HG03565 (cell line): Measurements from ENCODE around the gene SERTM1.

Experiments
- ATAC-seq: cut with Tn5 transposase; IDR thresholded peaks from one replicate; pipeline ENCODE4 v1.9.1; 2021; ENCODE audit warnings: mild to moderate bottlenecking, moderate library complexity; ENCODE audit not compliant: unreplicated experiment

Gene SERTM1

DNA sequence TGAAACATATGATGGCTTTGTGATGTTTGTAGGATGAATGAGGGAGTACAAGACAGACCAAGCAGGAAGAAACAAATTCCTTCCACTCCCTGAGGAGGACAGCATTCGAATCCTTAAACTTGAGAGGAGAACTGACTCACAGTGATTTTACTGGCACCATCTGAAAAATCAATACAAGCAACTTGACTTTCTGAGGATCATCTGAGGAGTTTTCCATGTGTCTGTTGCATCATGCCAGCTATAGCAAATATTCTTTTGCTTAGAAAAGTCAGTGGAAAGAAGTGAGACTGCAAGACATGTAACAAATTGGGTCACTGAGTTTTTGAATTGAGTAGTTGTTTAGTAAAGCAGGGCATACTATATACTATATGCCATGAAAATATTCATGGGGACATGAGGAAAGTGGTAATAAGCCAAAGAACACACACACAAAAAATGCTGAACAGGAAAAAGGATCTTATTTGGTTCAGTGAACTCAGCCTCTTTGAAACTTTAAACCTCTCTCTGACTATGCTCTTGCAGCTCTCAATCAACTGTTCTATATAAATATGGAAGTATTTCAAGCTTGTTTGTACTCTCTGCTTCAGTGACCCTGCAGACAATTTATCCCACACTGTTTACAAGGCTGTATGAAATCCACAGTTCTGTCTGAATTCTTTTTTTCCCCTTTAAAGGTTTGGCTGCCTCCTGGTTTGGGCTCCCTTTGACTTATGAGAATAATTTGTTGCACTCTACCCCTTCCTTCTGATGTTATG is 35.5 kb downstream of the SERTM1 start:
- no peak for ATAC-seq

- ATAC-seq = no peak
Measured at GRCh38 chr13:36710396-36710795, 36.6 kb downstream of the SERTM1 start.

- no peak for ATAC-seq
Measured at GRCh38 chr13:36712290-36712689, 38.5 kb downstream of the SERTM1 start.

DNA sequence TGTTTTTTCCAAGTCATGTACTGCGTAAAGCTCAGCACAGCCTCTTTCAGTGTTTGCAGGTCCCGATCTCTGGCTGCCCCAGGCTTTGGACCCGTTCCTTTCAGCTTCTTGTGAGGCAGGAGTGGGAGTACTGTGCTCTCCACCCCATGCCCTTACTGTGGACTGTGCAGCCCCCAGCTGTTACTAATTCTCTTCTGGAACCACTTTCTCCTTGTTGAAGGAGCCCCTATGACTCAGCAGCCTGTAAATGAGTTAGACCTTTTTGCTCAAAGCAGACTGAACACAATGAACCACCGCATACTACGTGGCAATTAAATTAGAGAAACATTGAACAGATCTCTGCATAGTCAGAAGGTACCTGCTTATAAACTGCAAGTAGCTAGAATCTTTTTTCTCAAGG is 39.0 kb downstream of the SERTM1 start:
- no peak for ATAC-seq

DNA sequence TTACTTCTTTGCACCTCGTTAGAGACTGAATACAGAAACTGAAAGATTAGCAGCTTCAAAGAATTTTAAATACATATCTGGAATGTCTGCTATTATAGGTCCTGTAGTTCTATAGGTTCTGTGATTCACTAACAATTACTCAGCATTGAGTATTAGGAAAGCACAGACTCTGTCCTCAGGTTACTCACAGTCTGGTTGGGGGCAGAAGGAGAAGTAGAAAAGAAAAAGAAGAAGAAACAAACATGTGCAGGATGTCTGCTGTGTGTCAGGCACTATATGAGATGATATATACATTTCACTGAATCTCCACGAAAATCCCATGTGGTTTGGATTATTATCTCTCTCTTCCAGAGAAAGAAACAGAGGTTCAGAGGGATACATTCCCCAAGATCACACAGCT is 40.1 kb downstream of the SERTM1 start:
- ATAC-seq = no peak

GRCh38 chr13:36715841-36716240 is 42.0 kb downstream of the SERTM1 start:
- no peak for ATAC-seq

GRCh38 chr13:36717017-36717416 is 43.2 kb downstream of the SERTM1 start:
- no peak for ATAC-seq

GRCh38 chr13:36717966-36718545 is 44.2 kb downstream of the SERTM1 start:
- ATAC-seq = no peak

DNA sequence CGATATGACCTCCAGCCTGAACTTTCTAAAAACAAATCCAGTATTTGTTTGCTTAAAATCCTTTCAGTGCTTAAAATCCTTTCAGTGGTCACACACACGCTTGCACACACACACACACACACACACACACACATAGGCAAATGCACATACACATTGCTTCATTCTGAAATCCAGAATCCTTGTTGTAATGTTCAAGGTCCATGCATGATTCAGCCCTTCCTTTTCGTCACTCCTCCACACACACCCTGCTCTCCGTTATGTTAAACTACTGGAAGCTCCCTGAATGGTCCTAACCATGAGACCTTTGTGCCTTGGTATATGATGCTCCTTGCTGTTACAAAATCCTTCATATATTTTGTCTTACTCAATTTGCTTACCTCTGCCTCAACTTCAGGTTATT is 44.9 kb downstream of the SERTM1 start:
- ATAC-seq = no peak

GRCh38 chr13:36724141-36724540 is 50.3 kb downstream of the SERTM1 start:
- ATAC-seq = no peak

- ATAC-seq = no peak
Measured at GRCh38 chr13:36725936-36726335, 52.1 kb downstream of the SERTM1 start.

DNA sequence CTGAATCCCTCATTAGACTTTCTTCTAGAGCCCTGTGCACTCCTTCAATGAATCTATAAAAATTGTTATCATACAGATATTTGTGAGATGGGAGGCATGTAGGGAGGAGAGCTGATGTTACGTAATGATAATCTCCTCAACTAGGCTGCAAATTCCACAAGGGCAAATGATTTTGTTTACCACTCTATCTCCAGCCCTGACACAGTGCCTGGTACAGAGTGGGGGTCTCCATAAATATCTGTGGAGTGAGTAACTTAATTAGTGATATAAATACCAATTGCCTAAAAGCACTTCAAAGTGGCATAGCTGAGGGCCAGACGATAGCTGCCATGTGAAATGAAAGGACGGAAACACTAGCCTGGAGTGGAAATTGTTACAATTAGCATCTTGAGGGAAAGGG is 54.2 kb downstream of the SERTM1 start:
- ATAC-seq = no peak

DNA sequence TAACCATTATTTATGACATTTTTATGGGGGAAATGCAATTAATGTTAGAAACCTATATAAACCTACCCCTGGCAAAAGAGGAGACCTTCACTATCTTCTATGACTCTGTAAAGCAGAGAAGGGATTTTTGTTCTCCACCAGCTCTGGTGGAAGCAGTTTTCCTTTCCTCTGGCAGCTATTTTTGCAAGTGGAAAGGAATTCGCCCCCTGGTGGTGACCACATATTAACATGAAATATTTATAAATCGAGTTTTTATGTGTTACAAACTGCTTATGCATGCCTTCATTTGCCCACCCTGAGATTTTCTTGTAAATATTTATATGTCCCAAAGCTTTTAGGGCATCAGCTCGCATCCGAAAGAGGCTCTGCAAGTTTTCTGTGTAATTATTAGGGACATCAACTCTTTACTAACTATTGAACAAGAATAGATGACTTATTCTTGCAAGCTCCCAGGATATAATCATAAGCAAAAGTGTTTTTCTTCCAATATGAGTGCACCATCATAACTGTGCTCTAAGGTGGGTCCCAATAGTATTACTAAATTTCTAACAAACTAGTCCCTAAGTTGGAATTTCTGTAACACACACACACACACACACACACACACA is 62.4 kb downstream of the SERTM1 start:
- ATAC-seq = no peak

- no peak for ATAC-seq
Measured at GRCh38 chr13:36737524-36738083, 63.8 kb downstream of the SERTM1 start.

DNA sequence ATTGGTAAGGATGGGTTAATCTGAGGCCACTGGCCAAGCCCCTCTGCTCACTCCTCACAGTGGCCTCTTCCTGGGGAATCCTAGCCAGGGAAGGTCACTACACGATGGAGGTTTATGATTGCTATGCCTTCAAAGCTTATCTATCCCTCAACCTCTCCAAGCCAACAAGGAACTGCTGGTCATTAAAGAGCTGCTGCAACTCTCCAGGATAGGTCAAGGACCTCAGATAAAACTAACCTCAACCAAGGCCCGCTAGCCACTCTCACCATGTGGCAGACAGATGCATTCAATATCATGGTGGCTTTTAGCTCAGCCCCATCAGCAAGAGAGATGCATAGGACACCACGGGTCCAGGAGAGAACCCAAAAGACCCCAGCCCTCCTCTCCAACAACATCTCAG is 71.6 kb downstream of the SERTM1 start:
- no peak for ATAC-seq

GRCh38 chr13:36746051-36746450 is 72.2 kb downstream of the SERTM1 start:
- ATAC-seq = no peak
